Bronchial epithelial cell (primary cell): Measurements from ENCODE around the gene DUSP15. TPM values are rescaled to one million over a fixed set of nuclear protein-coding genes. Genes with fewer than 3 reads are reported as not detected.

Experiments
- DNase-seq: peaks from one replicate; pipeline ENCODE4 v3.0.0-alpha.2; 2010; ENCODE audit warnings: low read depth
- FAIRE-seq: peaks from 2 replicates; lab custom pipeline; 2011; peaks lifted over from hg19 to GRCh38; lab: Jason Lieb, UNC
- H3K27me3 ChIP-seq: 2 replicates; pipeline ENCODE4 v1.5.1; 2011; ENCODE audit warnings: low read length; ENCODE audit not compliant: control insufficient read depth, insufficient read depth
- H3K36me3 ChIP-seq: 2 replicates; pipeline ENCODE4 v1.5.1; 2011; ENCODE audit warnings: low read length; ENCODE audit not compliant: control insufficient read depth, insufficient read depth
- H3K4me3 ChIP-seq: 2 replicates; pipeline ENCODE4 v1.5.1; 2011; ENCODE audit warnings: mild to moderate bottlenecking, low read depth, low read length, control low read depth
- total RNA-seq: library from RNA; depleted of rRNA; stranded (reverse); fragments of >200 nt; gene quantifications from 2 replicates; pipeline ENCODE4 v1.2.1, GENCODE V29; 2014
- TF ChIP-seq, protein P1 (sequence below): IDR thresholded peaks from 2 replicates; pipeline ENCODE4 v1.5.1; 2011; ENCODE audit warnings: mild to moderate bottlenecking, moderate library complexity, low read length, control low read depth, inconsistent platforms; ENCODE audit not compliant: insufficient read depth, severe bottlenecking

DUSP15 gene
- total RNA-seq, 1 donor from 2014 or later, result not detected

DNA sequence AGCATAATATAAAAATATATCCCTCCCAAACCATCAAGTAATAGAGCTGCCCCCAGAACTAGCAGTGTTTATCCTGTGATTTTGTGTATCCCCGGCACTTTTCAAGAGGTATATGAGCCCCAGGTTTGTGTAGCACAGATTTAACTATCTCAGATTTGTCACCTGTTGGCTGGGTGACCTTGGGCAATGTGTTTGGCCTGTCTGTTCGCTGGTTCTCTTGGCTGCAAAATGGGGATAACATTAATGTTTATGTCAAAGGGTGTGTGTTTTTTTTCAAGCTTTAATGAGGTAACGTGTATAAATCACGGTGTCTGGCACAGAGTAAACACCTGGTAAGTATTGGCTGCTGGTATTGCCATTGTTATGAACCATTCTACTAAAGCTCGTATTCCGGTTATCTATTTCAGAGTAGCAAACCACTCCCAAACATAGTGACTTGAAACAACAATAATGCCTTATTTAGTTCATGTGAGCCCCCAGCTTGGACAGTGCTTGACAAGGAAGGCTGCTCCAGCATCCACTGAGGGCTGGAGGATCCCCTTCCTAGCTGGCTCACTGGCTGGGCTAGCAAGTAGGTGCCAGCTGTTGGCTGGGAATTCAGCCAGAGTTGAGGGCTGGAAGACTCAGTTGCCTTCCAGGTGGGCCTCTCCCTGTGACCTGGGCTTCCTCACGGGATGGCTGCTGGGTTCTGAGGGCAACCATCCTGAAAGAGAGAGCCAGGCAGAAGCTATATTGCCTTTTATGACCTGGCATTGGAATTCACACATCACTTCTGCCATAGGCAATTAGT is 45.4 kb upstream of the DUSP15 start:
- DNase-seq, result no peak
- H3K27me3 ChIP-seq, result no peaks in the 10 kb centered on the region
- TF ChIP-seq, protein P1, sequence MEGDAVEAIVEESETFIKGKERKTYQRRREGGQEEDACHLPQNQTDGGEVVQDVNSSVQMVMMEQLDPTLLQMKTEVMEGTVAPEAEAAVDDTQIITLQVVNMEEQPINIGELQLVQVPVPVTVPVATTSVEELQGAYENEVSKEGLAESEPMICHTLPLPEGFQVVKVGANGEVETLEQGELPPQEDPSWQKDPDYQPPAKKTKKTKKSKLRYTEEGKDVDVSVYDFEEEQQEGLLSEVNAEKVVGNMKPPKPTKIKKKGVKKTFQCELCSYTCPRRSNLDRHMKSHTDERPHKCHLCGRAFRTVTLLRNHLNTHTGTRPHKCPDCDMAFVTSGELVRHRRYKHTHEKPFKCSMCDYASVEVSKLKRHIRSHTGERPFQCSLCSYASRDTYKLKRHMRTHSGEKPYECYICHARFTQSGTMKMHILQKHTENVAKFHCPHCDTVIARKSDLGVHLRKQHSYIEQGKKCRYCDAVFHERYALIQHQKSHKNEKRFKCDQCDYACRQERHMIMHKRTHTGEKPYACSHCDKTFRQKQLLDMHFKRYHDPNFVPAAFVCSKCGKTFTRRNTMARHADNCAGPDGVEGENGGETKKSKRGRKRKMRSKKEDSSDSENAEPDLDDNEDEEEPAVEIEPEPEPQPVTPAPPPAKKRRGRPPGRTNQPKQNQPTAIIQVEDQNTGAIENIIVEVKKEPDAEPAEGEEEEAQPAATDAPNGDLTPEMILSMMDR, result no peak
- no peaks in the 10 kb centered on the region for H3K36me3 ChIP-seq
- no peak for FAIRE-seq
- H3K4me3 ChIP-seq, result no peak overlapping the region

DNA sequence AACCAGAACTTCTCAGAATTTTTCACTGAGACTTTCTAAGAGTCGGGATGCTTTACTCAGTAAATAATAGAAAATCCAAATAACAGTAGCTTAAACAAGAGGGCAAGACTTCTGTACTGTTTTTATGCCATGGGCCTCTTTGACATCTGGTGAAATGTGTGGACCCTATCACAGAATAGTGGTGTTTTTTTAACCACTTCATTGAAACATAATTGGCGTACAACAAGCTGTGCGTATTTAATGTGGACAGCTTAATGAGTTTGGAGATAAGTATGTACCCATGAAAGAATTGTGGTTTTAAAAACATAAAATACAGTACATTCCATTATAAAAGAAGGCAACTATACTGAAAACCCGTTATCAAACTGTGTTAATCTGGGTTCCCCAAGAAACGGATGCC is 43.8 kb upstream of the DUSP15 start:
- no peak for FAIRE-seq

DNA sequence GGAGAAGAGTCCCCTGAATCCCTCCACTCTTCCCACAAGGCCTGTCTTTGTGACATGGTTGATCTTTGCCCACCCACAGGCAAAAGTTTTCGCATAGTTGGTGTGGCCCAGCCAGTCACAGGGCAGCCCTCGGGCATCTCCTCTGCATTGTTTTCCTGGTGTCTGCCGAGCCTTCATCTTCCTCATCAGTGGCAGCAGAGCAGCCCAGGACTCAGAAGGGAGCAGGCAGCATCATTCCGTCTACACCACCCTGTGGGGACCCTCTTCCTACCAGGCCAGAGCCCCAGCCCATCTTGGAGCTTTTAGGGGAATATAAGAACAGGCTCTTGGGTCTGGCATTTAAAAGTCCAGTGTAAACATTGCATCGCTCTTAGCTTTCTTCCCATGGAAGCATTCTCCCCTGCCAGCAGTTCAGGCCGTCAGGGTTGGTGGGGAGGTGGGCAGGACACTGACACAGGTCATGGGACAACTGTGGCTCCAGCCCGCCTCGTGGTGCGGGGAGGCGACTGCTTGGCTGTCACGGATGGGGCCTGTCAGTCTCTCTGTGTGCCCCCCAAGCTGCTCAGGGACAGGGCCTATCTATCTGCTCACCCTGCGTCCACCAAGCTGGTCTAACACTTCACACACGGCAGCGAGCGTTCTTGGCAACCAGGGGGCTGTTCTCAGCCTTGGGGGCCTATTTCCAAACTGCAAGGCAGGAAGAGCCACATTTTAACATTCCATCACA is 43.3 kb upstream of the DUSP15 start:
- TF ChIP-seq, protein P1, result no peak
- Histone ChIP-seq H3K36me3 (no peaks in the 10 kb centered on the region), H3K4me3 (no peak overlapping the region), H3K27me3 (no peaks in the 10 kb centered on the region)
- FAIRE-seq (no peak), DNase-seq (no peak)

More for the DNA sequence above, 43.8 kb upstream of the DUSP15 start:
- Histone ChIP-seq H3K36me3 (no peaks in the 10 kb centered on the region), H3K4me3 (no peak overlapping the region), H3K27me3 (no peaks in the 10 kb centered on the region)
- DNase-seq, result no peak
- TF ChIP-seq, protein P1, result no peak

DNA sequence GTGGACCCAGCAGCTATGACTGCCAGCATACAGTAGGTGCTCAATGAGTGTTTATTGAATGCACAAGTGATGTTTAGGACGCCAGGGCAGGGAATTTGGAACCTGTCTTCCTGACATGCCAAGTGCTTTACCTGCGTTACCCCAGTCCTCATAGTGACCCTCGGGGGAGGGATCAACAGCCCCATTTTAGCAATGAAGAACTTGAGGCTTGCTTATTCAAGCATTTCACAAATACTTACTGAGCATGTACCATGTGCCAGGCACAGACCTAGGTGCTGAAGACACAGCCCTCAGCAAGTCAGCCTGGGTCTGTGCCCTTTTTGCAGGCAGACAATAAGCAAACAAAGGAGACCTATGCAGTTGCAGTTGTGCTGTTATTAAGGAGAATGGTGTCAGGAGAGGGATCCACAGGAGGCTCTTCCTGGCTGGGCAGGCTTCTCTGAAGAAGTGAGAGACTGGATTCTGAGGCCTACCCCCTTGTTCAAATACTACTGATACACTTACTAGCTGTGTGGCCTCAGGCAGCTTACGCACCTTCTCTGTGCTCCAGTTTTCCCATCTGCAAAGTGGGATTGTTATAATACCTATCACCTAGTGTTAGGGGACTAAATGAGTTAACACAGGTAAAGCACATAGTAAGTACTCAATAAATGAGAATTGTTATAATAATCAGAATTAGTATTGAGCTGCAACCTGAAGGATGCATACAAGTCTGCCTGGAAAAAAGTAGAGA is 39.9 kb upstream of the DUSP15 start:
- FAIRE-seq (no peak), DNase-seq (no peak)
- TF ChIP-seq, protein P1, result no peak
- Histone ChIP-seq H3K27me3 (no peaks in the 10 kb centered on the region), H3K36me3 (no peaks in the 10 kb centered on the region), H3K4me3 (no peak overlapping the region)

DNA sequence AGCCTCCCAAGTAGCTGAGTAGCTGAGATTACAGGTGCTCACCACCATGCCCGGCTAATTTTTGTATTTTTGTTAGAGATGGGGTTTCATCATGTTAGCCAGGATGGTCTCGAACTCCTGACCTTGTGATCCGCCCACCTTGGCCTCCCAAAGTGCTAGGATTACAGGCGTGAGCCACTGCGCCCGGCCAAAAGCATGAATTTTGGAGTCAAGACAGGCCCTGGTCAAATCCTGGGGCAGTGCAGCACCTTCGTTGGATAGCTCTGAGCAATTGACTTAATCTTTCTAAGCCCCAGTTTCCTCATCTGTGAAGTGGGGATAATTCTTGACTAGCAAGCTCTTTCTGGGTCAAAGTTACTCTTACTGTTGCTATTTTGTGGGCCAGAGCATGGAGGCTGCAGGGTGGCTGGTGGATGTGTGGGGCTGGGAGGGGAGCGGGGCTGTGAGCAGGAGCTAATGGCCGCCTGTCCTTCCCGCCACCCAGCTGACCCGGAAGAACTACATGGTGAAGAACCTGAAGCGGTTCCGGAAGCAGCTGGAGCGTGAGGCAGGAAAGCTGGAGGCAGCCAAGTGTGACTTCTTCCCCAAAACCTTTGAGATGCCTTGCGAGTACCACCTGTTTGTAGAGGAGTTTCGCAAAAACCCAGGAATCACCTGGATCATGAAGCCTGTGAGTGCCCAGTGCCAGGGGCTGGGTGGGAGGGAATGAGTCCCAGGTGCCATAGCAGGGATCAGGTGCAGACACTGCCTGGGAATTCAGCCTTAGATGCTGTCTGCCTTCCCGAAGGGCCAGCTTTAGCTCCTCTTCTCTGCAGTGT is 39.1 kb upstream of the DUSP15 start:
- DNase-seq (no peak), FAIRE-seq (no peak)
- TF ChIP-seq, protein P1, result no peak
- no peaks in the 10 kb centered on the region for H3K36me3 ChIP-seq
- no peaks in the 10 kb centered on the region for H3K27me3 ChIP-seq
- no peak overlapping the region for H3K4me3 ChIP-seq
